Liver (tissue), 9 donors: ENCODE data around the gene ACTL10. TPM values are rescaled to one million over a fixed set of nuclear protein-coding genes. Genes with fewer than 3 reads are reported as not detected.

Experiments
- DNase-seq: peaks from one replicate; pipeline ENCODE4 v3.0.0-alpha.2; 2017; ENCODE audit warnings: low spot score
- H3K27ac ChIP-seq, 2 donors: one replicate each; pipeline ENCODE4 v1.7.0; 2013; ENCODE audit warnings: inconsistent platforms in 2 of 2, low read length in 2 of 2, control low read depth in 1 of 2, low read depth in 1 of 2, mild to moderate bottlenecking in 1 of 2
- H3K27me3 ChIP-seq, 4 donors: one replicate each; pipeline versions ENCODE4 v1.6.1 to v1.7.0; 2013; ENCODE audit warnings: low read length in 3 of 4, inconsistent platforms in 1 of 4, mild to moderate bottlenecking in 1 of 4, moderate library complexity in 1 of 4; ENCODE audit not compliant: control insufficient read depth in 4 of 4, insufficient read depth in 4 of 4
- H3K36me3 ChIP-seq, 4 donors: one replicate each; pipeline versions ENCODE4 v1.6.1 to v1.7.0; 2013; ENCODE audit warnings: low read length in 3 of 4, mild to moderate bottlenecking in 3 of 4, low read depth in 1 of 4, moderate library complexity in 1 of 4; ENCODE audit not compliant: control insufficient read depth in 4 of 4, insufficient read depth in 3 of 4
- H3K4me1 ChIP-seq, 4 donors: one replicate each; pipeline versions ENCODE4 v1.6.1 to v1.7.0; 2013; ENCODE audit warnings: low read length in 3 of 4, mild to moderate bottlenecking in 3 of 4, moderate library complexity in 1 of 4; ENCODE audit not compliant: control insufficient read depth in 4 of 4, insufficient read depth in 4 of 4
- H3K4me3 ChIP-seq, 3 donors: one replicate each; pipeline versions ENCODE4 v1.6.1 to v1.7.0; 2013; ENCODE audit warnings: low read length in 3 of 3, control low read depth in 1 of 3, low read depth in 1 of 3, mild to moderate bottlenecking in 1 of 3
- H3K9ac ChIP-seq, 2 donors: one replicate each; pipeline ENCODE4 v1.7.0; 2013; ENCODE audit warnings: low read length in 2 of 2, mild to moderate bottlenecking in 2 of 2, moderate library complexity in 2 of 2, control low read depth in 1 of 2, low read depth in 1 of 2
- H3K9me3 ChIP-seq, 4 donors: one replicate each; pipeline versions ENCODE4 v1.6.1 to v1.7.0; 2013; ENCODE audit warnings: low read length in 3 of 4; ENCODE audit not compliant: control insufficient read depth in 4 of 4
- EGR1 ChIP-seq, 2 donors: IDR thresholded peaks; 2 replicates each; pipeline ENCODE4 v1.6.1; 2016 to 2018; ENCODE audit warnings: antibody characterized with exemption in 2 of 2, low read depth in 2 of 2
- FOXA1 ChIP-seq: IDR thresholded peaks from 2 replicates; pipeline ENCODE4 v1.6.1; 2016; ENCODE audit warnings: antibody characterized with exemption
- FOXA2 ChIP-seq: IDR thresholded peaks from 2 replicates; pipeline ENCODE4 v1.6.1; 2016; ENCODE audit warnings: antibody characterized with exemption
- GABPA ChIP-seq, 2 donors: IDR thresholded peaks in 1 of 2; conservative IDR thresholded peaks in 1 of 2; 2 replicates each; pipeline ENCODE4 v1.6.1; 2016; ENCODE audit warnings: antibody characterized with exemption in 2 of 2, mild to moderate bottlenecking in 1 of 2, moderate library complexity in 1 of 2
- HNF4A ChIP-seq, 2 donors: conservative IDR thresholded peaks; 2 replicates each; pipeline ENCODE4 v1.6.1; 2016; ENCODE audit warnings: antibody characterized with exemption in 2 of 2, mild to moderate bottlenecking in 2 of 2
- HNF4G ChIP-seq: IDR thresholded peaks from 2 replicates; pipeline ENCODE4 v1.6.1; 2016; ENCODE audit warnings: antibody characterized with exemption
- JUND ChIP-seq, 2 donors: IDR thresholded peaks; 2 replicates each; pipeline ENCODE4 v1.6.1; 2016; ENCODE audit warnings: antibody characterized with exemption in 2 of 2
- NR2F2 ChIP-seq: IDR thresholded peaks from 2 replicates; pipeline ENCODE4 v1.6.1; 2016; ENCODE audit warnings: antibody characterized with exemption
- TAF1 ChIP-seq: conservative IDR thresholded peaks from 2 replicates; pipeline ENCODE4 v1.6.1; 2016; ENCODE audit warnings: antibody characterized with exemption, mild to moderate bottlenecking
- YY1 ChIP-seq: IDR thresholded peaks from 2 replicates; pipeline ENCODE4 v1.6.1; 2016; ENCODE audit warnings: antibody characterized with exemption, mild to moderate bottlenecking
- WGBS: extraction: QIAGEN DNeasy Blood & Tissue Kit; methylation state at CpG from one replicate; pipeline ENCODE4 v1.1.7; 2013; 5-methylcytosine and 5-hydroxymethylcytosine counted together
- polyA plus RNA-seq, 2 donors: library from polyadenylated mRNA; stranded (reverse) in 1 of 2; unstranded in 1 of 2; fragments of 200-250 nt in 1 of 2; fragments of >200 nt in 1 of 2; fragmentation: Nextera tagmentation in 1 of 2; extraction: Ambion mirVana in 1 of 2; gene quantifications; one replicate each; pipeline versions ENCODE4 v1.2.1 to v1.2.3, GENCODE V29; 2013 to 2015
- total RNA-seq, 2 donors: library from RNA; depleted of rRNA; stranded (reverse); fragments of >200 nt; gene quantifications; one replicate each; pipeline ENCODE4 v1.2.3, GENCODE V29; 2014
- TF ChIP-seq, protein P1 (sequence below): IDR thresholded peaks from 2 replicates; pipeline ENCODE4 v1.6.1; 2016; ENCODE audit warnings: antibody characterized with exemption
- TF ChIP-seq, protein P2 (sequence below): fragments of 150-350 bp; IDR thresholded peaks from 2 replicates; pipeline ENCODE4 v1.5.1; 2017; ENCODE audit warnings: improper control_type of control experiment, low read depth, low read length; ENCODE audit not compliant: missing input control
- TF ChIP-seq, protein P3 (sequence below): IDR thresholded peaks from 2 replicates; pipeline ENCODE4 v1.6.1; 2016; ENCODE audit warnings: antibody characterized with exemption
- TF ChIP-seq, protein P4 (sequence below): IDR thresholded peaks from 2 replicates; pipeline ENCODE4 v1.6.1; 2016; ENCODE audit warnings: antibody characterized with exemption
- TF ChIP-seq, protein P5 (sequence below): IDR thresholded peaks from 2 replicates; pipeline ENCODE4 v1.6.1; 2016; ENCODE audit warnings: antibody characterized with exemption, mild to moderate bottlenecking
- donor health status: healthy.
- donor health status: healthy.
- donor health status: healthy.
- donor health status: healthy.
- donor health status: healthy.

ACTL10 gene
- total and polyA plus RNA-seq, 4 donors: 0.10 to 0.50 (median 0.35) TPM

DNA sequence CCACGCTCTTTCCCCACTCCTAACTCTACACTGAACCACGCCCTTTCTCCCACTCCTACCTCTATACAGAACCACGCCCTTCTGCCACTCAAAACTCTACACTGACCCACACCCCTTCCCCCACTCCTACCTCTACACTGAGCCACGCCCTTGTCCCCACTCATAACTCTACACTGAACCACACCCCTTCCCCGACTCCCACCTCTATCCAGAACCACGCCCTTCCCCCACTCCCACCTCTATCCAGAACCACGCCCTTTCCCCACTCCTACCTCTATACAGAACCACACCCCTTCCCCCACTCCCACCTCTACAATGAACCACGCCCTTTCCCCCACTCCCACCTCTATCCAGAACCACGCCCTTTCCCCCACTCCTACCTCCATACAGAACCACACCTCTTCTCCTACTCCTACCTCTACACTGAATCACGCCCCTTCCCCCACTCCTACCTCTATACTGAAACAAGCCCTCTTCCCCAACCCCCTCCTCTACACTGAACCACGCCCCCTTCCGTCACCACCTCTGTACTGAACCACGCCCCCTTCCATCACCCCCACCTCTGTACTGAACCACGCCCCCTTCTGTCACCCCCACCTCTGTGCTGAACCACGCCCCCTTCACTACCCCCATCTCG is 43.3 kb downstream of the ACTL10 start:
- no peaks in the 10 kb centered on the region for H3K9me3 ChIP-seq
- H3K36me3 ChIP-seq: peaks cover 4 to 32% (median 13%) of the 10 kb centered on the region in 4 donors
- no peak overlapping the region for H3K27ac ChIP-seq
- TF ChIP-seq FOXA1 (no peak), FOXA2 (no peak), YY1 (no peak), GABPA (IDR thresholded peaks at IDR 0.05 in 1 of 2, conservative IDR thresholded peaks at IDR 0.05 in 1 of 2) (no peak), HNF4G (no peak)
- TF ChIP-seq, protein P1, sequence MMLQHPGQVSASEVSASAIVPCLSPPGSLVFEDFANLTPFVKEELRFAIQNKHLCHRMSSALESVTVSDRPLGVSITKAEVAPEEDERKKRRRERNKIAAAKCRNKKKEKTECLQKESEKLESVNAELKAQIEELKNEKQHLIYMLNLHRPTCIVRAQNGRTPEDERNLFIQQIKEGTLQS: no peak
- H3K9ac ChIP-seq: no peak overlapping the region
- no peaks in the 10 kb centered on the region for H3K27me3 ChIP-seq
- no peaks in the 10 kb centered on the region for H3K4me1 ChIP-seq
- DNase-seq: no peak
- H3K4me3 ChIP-seq: no peak overlapping the region
- whole genome bisulfite sequencing: 89% methylated on average over 16 of the region's 16 CpGs

DNA sequence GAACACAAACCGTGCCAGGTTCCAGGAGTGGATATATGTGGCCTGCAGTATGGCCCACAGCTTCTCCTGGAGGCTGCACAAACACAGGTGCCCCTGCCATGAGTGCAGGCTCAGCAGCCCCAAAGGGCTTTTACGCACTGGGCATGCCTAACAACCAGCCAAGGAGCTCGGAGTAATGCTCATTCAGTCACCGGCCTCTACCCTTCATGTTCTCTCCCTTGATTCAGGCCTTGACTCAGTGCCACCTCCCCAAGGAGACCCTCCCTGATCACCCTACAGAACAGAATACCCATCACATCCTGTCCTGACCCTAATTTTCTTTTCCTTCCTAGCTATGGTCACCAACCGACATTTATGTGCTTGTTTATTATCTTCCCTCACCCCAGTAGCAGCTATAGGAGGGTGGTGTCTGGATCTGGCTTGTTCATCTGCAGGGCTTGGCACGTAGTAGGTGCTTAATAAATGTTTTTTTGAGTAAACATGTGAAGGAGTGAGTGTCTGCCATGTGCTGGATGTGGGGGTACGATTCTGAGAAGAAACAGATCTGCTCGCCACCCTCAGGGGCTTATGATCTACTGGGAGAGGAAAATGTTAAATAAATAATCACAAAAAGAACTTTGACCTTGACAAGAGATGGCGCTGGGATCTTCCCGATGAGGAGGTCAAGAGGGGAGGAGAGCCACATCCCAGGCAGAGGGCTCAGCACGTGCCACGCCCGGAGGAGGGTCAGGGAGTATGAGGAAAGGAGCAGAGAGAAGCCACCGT is 44.1 kb downstream of the ACTL10 start:
- Histone ChIP-seq H3K4me3 (no peak overlapping the region), H3K9me3 (no peaks in the 10 kb centered on the region), H3K9ac (no peak overlapping the region), H3K4me1 (no peaks in the 10 kb centered on the region), H3K27ac (no peak overlapping the region), H3K36me3 (peaks cover 3 to 29% (median 13%) of the 10 kb centered on the region in 4 donors), H3K27me3 (no peaks in the 10 kb centered on the region)
- WGBS: 68% methylated on average over 14 of the region's 14 CpGs
- TF ChIP-seq TAF1: no peak
- TF ChIP-seq FOXA2: no peak
- TF ChIP-seq, protein P2, sequence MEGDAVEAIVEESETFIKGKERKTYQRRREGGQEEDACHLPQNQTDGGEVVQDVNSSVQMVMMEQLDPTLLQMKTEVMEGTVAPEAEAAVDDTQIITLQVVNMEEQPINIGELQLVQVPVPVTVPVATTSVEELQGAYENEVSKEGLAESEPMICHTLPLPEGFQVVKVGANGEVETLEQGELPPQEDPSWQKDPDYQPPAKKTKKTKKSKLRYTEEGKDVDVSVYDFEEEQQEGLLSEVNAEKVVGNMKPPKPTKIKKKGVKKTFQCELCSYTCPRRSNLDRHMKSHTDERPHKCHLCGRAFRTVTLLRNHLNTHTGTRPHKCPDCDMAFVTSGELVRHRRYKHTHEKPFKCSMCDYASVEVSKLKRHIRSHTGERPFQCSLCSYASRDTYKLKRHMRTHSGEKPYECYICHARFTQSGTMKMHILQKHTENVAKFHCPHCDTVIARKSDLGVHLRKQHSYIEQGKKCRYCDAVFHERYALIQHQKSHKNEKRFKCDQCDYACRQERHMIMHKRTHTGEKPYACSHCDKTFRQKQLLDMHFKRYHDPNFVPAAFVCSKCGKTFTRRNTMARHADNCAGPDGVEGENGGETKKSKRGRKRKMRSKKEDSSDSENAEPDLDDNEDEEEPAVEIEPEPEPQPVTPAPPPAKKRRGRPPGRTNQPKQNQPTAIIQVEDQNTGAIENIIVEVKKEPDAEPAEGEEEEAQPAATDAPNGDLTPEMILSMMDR: no peak
- TF ChIP-seq, protein P3, sequence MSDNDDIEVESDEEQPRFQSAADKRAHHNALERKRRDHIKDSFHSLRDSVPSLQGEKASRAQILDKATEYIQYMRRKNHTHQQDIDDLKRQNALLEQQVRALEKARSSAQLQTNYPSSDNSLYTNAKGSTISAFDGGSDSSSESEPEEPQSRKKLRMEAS: no peak
- TF ChIP-seq HNF4G: no peak
- no peak for TF ChIP-seq HNF4A (conservative IDR thresholded peaks at IDR 0.05)
- no peak for TF ChIP-seq YY1
- TF ChIP-seq EGR1 (IDR thresholded peaks at IDR 0.05; ENCODE audit: low read depth in 2 of 2): no peak
- TF ChIP-seq, protein P4, sequence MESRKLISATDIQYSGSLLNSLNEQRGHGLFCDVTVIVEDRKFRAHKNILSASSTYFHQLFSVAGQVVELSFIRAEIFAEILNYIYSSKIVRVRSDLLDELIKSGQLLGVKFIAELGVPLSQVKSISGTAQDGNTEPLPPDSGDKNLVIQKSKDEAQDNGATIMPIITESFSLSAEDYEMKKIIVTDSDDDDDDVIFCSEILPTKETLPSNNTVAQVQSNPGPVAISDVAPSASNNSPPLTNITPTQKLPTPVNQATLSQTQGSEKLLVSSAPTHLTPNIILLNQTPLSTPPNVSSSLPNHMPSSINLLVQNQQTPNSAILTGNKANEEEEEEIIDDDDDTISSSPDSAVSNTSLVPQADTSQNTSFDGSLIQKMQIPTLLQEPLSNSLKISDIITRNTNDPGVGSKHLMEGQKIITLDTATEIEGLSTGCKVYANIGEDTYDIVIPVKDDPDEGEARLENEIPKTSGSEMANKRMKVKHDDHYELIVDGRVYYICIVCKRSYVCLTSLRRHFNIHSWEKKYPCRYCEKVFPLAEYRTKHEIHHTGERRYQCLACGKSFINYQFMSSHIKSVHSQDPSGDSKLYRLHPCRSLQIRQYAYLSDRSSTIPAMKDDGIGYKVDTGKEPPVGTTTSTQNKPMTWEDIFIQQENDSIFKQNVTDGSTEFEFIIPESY: no peak
- no peak for DNase-seq

DNA sequence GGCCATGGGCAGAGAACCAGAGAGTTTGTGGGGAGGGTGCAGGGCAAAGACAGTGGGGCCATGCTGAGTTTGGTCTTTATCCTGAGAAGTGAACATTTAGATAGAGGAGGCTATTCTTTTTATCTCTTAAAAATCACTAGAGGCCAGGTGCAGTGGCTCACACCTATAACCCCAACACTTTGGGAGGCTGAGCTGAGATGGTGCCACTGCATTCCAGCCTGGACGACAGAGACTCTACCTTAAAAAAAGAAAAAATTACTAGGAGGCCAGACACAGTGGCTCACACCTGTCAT is 44.6 kb downstream of the ACTL10 start:
- Histone ChIP-seq H3K9me3 (no peaks in the 10 kb centered on the region), H3K9ac (no peak overlapping the region), H3K27ac (no peak overlapping the region), H3K27me3 (no peaks in the 10 kb centered on the region), H3K4me1 (no peaks in the 10 kb centered on the region), H3K36me3 (peaks cover 3 to 28% (median 12%) of the 10 kb centered on the region in 4 donors), H3K4me3 (no peak overlapping the region)
- no peak for DNase-seq
- whole genome bisulfite sequencing: 88% methylated on average over 1 of the region's 1 CpG
- TF ChIP-seq FOXA2: no peak
- TF ChIP-seq NR2F2: no peak
- TF ChIP-seq EGR1 (IDR thresholded peaks at IDR 0.05; ENCODE audit: low read depth in 2 of 2): no peak
- TF ChIP-seq GABPA (IDR thresholded peaks at IDR 0.05 in 1 of 2, conservative IDR thresholded peaks at IDR 0.05 in 1 of 2): no peak
- no peak for TF ChIP-seq JUND (IDR thresholded peaks at IDR 0.05)
- TF ChIP-seq, protein P5, sequence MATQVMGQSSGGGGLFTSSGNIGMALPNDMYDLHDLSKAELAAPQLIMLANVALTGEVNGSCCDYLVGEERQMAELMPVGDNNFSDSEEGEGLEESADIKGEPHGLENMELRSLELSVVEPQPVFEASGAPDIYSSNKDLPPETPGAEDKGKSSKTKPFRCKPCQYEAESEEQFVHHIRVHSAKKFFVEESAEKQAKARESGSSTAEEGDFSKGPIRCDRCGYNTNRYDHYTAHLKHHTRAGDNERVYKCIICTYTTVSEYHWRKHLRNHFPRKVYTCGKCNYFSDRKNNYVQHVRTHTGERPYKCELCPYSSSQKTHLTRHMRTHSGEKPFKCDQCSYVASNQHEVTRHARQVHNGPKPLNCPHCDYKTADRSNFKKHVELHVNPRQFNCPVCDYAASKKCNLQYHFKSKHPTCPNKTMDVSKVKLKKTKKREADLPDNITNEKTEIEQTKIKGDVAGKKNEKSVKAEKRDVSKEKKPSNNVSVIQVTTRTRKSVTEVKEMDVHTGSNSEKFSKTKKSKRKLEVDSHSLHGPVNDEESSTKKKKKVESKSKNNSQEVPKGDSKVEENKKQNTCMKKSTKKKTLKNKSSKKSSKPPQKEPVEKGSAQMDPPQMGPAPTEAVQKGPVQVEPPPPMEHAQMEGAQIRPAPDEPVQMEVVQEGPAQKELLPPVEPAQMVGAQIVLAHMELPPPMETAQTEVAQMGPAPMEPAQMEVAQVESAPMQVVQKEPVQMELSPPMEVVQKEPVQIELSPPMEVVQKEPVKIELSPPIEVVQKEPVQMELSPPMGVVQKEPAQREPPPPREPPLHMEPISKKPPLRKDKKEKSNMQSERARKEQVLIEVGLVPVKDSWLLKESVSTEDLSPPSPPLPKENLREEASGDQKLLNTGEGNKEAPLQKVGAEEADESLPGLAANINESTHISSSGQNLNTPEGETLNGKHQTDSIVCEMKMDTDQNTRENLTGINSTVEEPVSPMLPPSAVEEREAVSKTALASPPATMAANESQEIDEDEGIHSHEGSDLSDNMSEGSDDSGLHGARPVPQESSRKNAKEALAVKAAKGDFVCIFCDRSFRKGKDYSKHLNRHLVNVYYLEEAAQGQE: no peak
